H9 (cell line): ENCODE data around the gene OR5H2. TPM values are rescaled to one million over a fixed set of nuclear protein-coding genes. Genes with fewer than 3 reads are reported as not detected.

Experiments
- DNase-seq: peaks from one replicate; pipeline ENCODE4 v3.0.0-alpha.2; 2017
- H2AFZ ChIP-seq: one replicate; pipeline ENCODE4 v1.6.1; 2013; ENCODE audit warnings: mild to moderate bottlenecking, low read length, control low read depth, moderate library complexity
- H2AK5ac ChIP-seq: 2 replicates; pipeline ENCODE4 v1.6.1; 2013; ENCODE audit warnings: low read length, control low read depth, mixed read lengths; ENCODE audit not compliant: insufficient read length
- H2BK120ac ChIP-seq: one replicate; pipeline ENCODE4 v1.6.1; 2013; ENCODE audit warnings: low read depth, mild to moderate bottlenecking, low read length, control low read depth, inconsistent platforms; ENCODE audit not compliant: poor library complexity, severe bottlenecking
- H2BK12ac ChIP-seq: 2 replicates; pipeline ENCODE4 v1.6.1; 2013; ENCODE audit warnings: low read length, control low read depth, mixed read lengths, low read depth; ENCODE audit not compliant: insufficient read length
- H2BK15ac ChIP-seq: 2 replicates; pipeline ENCODE4 v1.6.1; 2013; ENCODE audit warnings: low read depth, low read length, control low read depth
- H2BK20ac ChIP-seq: one replicate; pipeline ENCODE4 v1.6.1; 2013; ENCODE audit warnings: low read depth, mild to moderate bottlenecking, low read length, control low read depth, inconsistent platforms; ENCODE audit not compliant: poor library complexity, severe bottlenecking
- H2BK5ac ChIP-seq: 2 replicates; pipeline ENCODE4 v1.6.1; 2013; ENCODE audit warnings: low read length, control low read depth, mixed read lengths; ENCODE audit not compliant: insufficient read length
- H3K14ac ChIP-seq: 2 replicates; pipeline ENCODE4 v1.6.1; 2013; ENCODE audit warnings: low read length, control low read depth; ENCODE audit not compliant: insufficient read depth
- H3K18ac ChIP-seq: 2 replicates; pipeline ENCODE4 v1.6.1; 2013; ENCODE audit warnings: low read depth, mild to moderate bottlenecking, mixed read lengths, low read length, control low read depth; ENCODE audit not compliant: insufficient read length
- H3K23ac ChIP-seq: 2 replicates; pipeline ENCODE4 v1.6.1; 2013; ENCODE audit warnings: low read length, control low read depth, mixed read lengths, low read depth; ENCODE audit not compliant: insufficient read length
- H3K23me2 ChIP-seq: 2 replicates; pipeline ENCODE4 v1.6.1; 2013; ENCODE audit warnings: low read depth, mild to moderate bottlenecking, mixed read lengths, low read length, control low read depth; ENCODE audit not compliant: insufficient read length, poor library complexity, severe bottlenecking
- H3K27ac ChIP-seq: 2 replicates; pipeline ENCODE4 v1.5.1; 2013; ENCODE audit warnings: low read length, control low read depth, mixed read lengths, low read depth; ENCODE audit not compliant: insufficient read length
- H3K27me3 ChIP-seq: 2 replicates; pipeline ENCODE4 v1.6.1; 2013; ENCODE audit warnings: low read length, control low read depth, inconsistent platforms; ENCODE audit not compliant: insufficient read depth
- H3K4ac ChIP-seq: 2 replicates; pipeline ENCODE4 v1.6.1; 2013; ENCODE audit warnings: low read depth, mild to moderate bottlenecking, control low read depth, inconsistent platforms, low read length, moderate library complexity
- H3K4me1 ChIP-seq: 2 replicates; pipeline ENCODE4 v1.6.1; 2013; ENCODE audit warnings: low read length, control low read depth, inconsistent platforms; ENCODE audit not compliant: insufficient read depth
- H3K4me2 ChIP-seq: 2 replicates; pipeline ENCODE4 v1.6.1; 2013; ENCODE audit warnings: low read length, control low read depth, mixed read lengths; ENCODE audit not compliant: insufficient read length, insufficient read depth
- H3K56ac ChIP-seq: 2 replicates; pipeline ENCODE4 v1.6.1; 2013; ENCODE audit warnings: low read depth, mild to moderate bottlenecking, mixed read lengths, low read length, control low read depth; ENCODE audit not compliant: insufficient read length
- H3K79me1 ChIP-seq: 2 replicates; pipeline ENCODE4 v1.6.1; 2013; ENCODE audit warnings: low read depth, mild to moderate bottlenecking, moderate library complexity, low read length, control low read depth, inconsistent platforms; ENCODE audit not compliant: insufficient read depth, poor library complexity, severe bottlenecking
- H3K79me2 ChIP-seq: 2 replicates; pipeline ENCODE4 v1.6.1; 2013; ENCODE audit warnings: low read length, control low read depth, inconsistent platforms; ENCODE audit not compliant: insufficient read depth
- H3K9ac ChIP-seq: 2 replicates; pipeline ENCODE4 v1.6.1; 2013; ENCODE audit warnings: low read length, control low read depth, mixed read lengths; ENCODE audit not compliant: insufficient read length; ENCODE audit errors: extremely low read depth
- H3K9me3 ChIP-seq: one replicate; pipeline ENCODE4 v1.6.1; 2013; ENCODE audit warnings: low read depth, low read length, inconsistent platforms; ENCODE audit not compliant: control insufficient read depth
- H3T11ph ChIP-seq: one replicate; pipeline ENCODE4 v1.6.1; 2013; ENCODE audit warnings: mild to moderate bottlenecking, low read length, control low read depth, inconsistent platforms
- H4K20me1 ChIP-seq: one replicate; pipeline ENCODE4 v1.6.1; 2013; ENCODE audit not compliant: control insufficient read depth, insufficient read length, insufficient read depth
- H4K5ac ChIP-seq: 2 replicates; pipeline ENCODE4 v1.6.1; 2013; ENCODE audit warnings: low read depth, mild to moderate bottlenecking, mixed read lengths, low read length, control low read depth; ENCODE audit not compliant: insufficient read length
- H4K8ac ChIP-seq: replicated peaks from 2 replicates; pipeline ENCODE4 v1.6.1; 2013; ENCODE audit warnings: low read length, control low read depth, mixed read lengths, low read depth; ENCODE audit not compliant: insufficient read length
- H4K91ac ChIP-seq: 2 replicates; pipeline ENCODE4 v1.6.1; 2013; ENCODE audit warnings: low read depth, mild to moderate bottlenecking, moderate library complexity, mixed read lengths, low read length, control low read depth; ENCODE audit not compliant: insufficient read length
- H3K27ac Mint-ChIP-seq, 3 experiments: 2 replicates in 2 of 3; 3 replicates in 1 of 3; pipeline ENCODE4 v1.8.0; 2020 to 2021; ENCODE audit warnings: mixed read lengths in 3 of 3, mild to moderate bottlenecking in 1 of 3, moderate library complexity in 1 of 3
- H3K27me3 Mint-ChIP-seq: 2 replicates; pipeline ENCODE4 v1.8.0; 2021; ENCODE audit warnings: low read depth, mild to moderate bottlenecking, moderate library complexity, mixed read lengths
- H3K36me3 Mint-ChIP-seq, 3 experiments: 2 replicates in 2 of 3; 3 replicates in 1 of 3; pipeline ENCODE4 v1.8.0; 2020 to 2021; ENCODE audit warnings: low read depth in 3 of 3, mixed read lengths in 3 of 3; ENCODE audit not compliant: insufficient read depth in 1 of 3
- H3K4me1 Mint-ChIP-seq, 2 experiments: 2 replicates each; pipeline ENCODE4 v1.8.0; 2020; ENCODE audit warnings: mixed read lengths in 2 of 2
- H3K4me3 Mint-ChIP-seq, 2 experiments: 2 replicates in 1 of 2; 3 replicates in 1 of 2; pipeline ENCODE4 v1.8.0; 2020 to 2021; ENCODE audit warnings: mild to moderate bottlenecking in 2 of 2, mixed read lengths in 2 of 2, moderate library complexity in 1 of 2
- H3K9me3 Mint-ChIP-seq, 2 experiments: 2 replicates in 1 of 2; 3 replicates in 1 of 2; pipeline ENCODE4 v1.8.0; 2020; ENCODE audit warnings: mild to moderate bottlenecking in 2 of 2, mixed read lengths in 2 of 2, moderate library complexity in 1 of 2
- WGBS: extraction: QIAGEN DNeasy Blood & Tissue Kit; methylation state at CpG from one replicate; pipeline ENCODE4 v1.1.7; 2013; ENCODE audit warnings: missing lambda C conversion rate, low lambda C conversion rate, mixed read lengths; ENCODE audit not compliant: insufficient read length; ENCODE audit errors: extremely low coverage; 5-methylcytosine and 5-hydroxymethylcytosine counted together
- long read RNA-seq: library from polyadenylated mRNA; unstranded; transcript quantifications from one replicate; pipeline ENCODE4 v2.0.0, GENCODE V29; 2020
- total RNA-seq: library from RNA; stranded (reverse); gene quantifications from 2 replicates; pipeline ENCODE4 v1.2.1, GENCODE V29; 2021
- TF ChIP-seq, protein P1 (sequence below): fragments of 200-600 bp; sonication (generic); conservative IDR thresholded peaks from 3 replicates; pipeline ENCODE4 v1.8.0; 2021; ENCODE audit warnings: antibody characterized with exemption, mild to moderate bottlenecking

Gene OR5H2
- not detected in 2 replicates for total RNA-seq
- long read RNA-seq = 0 reads

DNA sequence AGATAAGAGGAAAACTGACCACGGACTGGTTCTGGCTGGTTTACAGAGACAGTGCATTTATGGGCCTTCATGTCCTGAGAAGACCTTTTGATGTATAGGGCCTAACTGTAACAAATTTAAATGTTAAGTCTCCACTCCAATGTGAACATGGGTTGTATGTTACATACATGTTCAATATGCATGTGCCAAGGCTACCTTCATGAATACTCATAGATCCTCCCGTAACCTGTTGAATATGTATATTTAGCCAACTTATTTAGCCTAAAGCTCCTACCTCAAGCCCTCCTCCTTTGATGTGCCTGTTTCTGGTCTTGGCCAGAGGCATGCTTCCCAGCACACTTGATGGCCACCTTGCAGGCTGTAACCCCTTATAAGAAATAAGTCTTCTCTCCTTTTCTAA is at the start of gene OR5H2:
Gene OR5H2 (plus strand): TSS at position 301 of the 400 bp plus-strand sequence. CDS start 398 bp downstream, outside the sequence.
- peaks cover 17 to 28% of the 10 kb centered on the region in 2 experiments for H3K4me1 Mint-ChIP-seq
- Histone ChIP-seq H3K14ac (no peak within 1 kb of the TSS), H4K91ac (no peak within 1 kb of the TSS), H3K79me2 (no peaks in the 10 kb centered on the region), H2BK12ac (no peak within 1 kb of the TSS), H3K27ac (no peak within 1 kb of the TSS), H2AFZ (no peak within 1 kb of the TSS), H3K79me1 (no peaks in the 10 kb centered on the region), H4K5ac (no peak within 1 kb of the TSS), H3K9me3 (no peaks in the 10 kb centered on the region), H3K23ac (no peak within 1 kb of the TSS), H2BK15ac (no peak within 1 kb of the TSS), H3T11ph (no peak within 1 kb of the TSS), H3K4ac (no peak within 1 kb of the TSS), H3K4me2 (no peak within 1 kb of the TSS), H3K27me3 (no peaks in the 10 kb centered on the region), H2BK20ac (no peak within 1 kb of the TSS), H2AK5ac (no peak within 1 kb of the TSS), H3K18ac (no peak within 1 kb of the TSS), H3K4me1 (no peaks in the 10 kb centered on the region; the same call in 1 of the 2 replicates), H4K8ac (no peak within 1 kb of the TSS), H2BK120ac (no peak within 1 kb of the TSS), H3K9ac (no peak within 1 kb of the TSS), H3K56ac (no peak within 1 kb of the TSS), H4K20me1 (no peaks in the 10 kb centered on the region), H2BK5ac (no peak within 1 kb of the TSS), H3K23me2 (no peaks in the 10 kb centered on the region)
- H3K36me3 Mint-ChIP-seq = no peaks in the 10 kb centered on the region; a peak in 1 of 7 replicates
- DNase-seq = no peak
- no peaks in the 10 kb centered on the region; a peak in 1 of 5 replicates for H3K9me3 Mint-ChIP-seq
- H3K4me3 Mint-ChIP-seq = no peak within 1 kb of the TSS
- TF ChIP-seq, protein P1, sequence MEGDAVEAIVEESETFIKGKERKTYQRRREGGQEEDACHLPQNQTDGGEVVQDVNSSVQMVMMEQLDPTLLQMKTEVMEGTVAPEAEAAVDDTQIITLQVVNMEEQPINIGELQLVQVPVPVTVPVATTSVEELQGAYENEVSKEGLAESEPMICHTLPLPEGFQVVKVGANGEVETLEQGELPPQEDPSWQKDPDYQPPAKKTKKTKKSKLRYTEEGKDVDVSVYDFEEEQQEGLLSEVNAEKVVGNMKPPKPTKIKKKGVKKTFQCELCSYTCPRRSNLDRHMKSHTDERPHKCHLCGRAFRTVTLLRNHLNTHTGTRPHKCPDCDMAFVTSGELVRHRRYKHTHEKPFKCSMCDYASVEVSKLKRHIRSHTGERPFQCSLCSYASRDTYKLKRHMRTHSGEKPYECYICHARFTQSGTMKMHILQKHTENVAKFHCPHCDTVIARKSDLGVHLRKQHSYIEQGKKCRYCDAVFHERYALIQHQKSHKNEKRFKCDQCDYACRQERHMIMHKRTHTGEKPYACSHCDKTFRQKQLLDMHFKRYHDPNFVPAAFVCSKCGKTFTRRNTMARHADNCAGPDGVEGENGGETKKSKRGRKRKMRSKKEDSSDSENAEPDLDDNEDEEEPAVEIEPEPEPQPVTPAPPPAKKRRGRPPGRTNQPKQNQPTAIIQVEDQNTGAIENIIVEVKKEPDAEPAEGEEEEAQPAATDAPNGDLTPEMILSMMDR = no peak
- H3K27ac Mint-ChIP-seq = peak within 1 kb of the TSS in 1 of 3 experiments; percentile 13; a peak in 1 of 7 replicates
- no CpG with 5 or more reads among the region's 2 CpGs for WGBS
- no peaks in the 10 kb centered on the region for H3K27me3 Mint-ChIP-seq
